Measurements from ENCODE around the gene CLEC11A.

GRCh38 chr19:50720181-50720920, 2.8 kb upstream of the CLEC11A start:
- TF ChIP-seq CTCF (IDR thresholded peaks at IDR 0.05) (no peak), POLR2A (IDR thresholded peaks at IDR 0.05) (no peak)

All from sigmoid colon (tissue), 3 donors.